GM21423 (cell line): ENCODE data around the gene ZNF341.

Source experiments
- ATAC-seq: cut with Tn5 transposase; IDR thresholded peaks from one replicate; pipeline ENCODE4 v1.9.1; 2021; ENCODE audit warnings: mild to moderate bottlenecking, moderate library complexity; ENCODE audit not compliant: unreplicated experiment

ZNF341 gene

DNA sequence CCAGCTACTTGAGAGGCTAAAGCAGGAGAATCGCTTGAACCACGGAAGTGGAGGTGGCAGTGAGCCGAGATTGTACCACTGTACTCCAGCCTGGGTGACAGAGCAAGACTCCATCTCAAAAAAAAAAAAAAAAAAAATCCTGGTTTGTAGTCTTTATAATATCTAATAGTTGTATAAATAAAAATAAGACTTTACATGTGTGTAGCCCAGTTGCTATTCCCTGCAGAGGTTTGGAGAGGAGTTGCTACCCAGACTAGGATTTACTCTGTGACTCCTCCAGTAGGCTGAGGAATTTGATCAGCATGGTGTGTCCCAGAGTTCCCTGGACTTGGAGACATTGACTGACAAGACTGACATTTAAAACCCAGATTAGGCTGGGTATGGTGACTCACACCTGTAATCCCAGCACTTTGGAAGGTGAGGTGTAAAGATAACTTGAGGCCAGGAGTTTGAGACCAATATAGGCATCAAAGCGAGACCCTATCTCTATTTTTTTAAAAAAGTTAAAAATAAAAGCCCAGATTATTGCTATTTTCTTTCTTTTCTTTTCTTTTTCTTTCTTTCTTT lies 89.6 kb downstream of the ZNF341 start:
- no peak for ATAC-seq

DNA sequence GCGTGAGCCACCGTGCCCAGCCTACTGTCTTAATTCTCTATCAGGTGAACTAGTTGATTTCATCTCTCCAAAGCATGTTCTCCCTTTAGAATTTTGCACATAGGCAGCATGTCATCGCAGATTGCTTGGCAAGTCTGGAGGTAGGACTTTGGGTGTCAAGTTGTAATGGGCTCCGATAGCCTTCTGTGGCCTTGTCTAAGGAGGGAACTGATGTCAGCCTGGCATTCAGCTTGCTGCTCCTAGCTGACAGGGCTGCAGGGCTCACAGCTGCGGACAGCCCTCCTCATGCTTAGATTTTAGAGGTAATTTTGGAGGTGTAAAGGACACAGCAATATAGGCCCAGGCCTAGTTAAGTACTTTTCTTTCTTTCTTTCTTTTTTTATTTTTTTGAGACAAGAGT lies 90.6 kb downstream of the ZNF341 start:
- ATAC-seq = no peak

DNA sequence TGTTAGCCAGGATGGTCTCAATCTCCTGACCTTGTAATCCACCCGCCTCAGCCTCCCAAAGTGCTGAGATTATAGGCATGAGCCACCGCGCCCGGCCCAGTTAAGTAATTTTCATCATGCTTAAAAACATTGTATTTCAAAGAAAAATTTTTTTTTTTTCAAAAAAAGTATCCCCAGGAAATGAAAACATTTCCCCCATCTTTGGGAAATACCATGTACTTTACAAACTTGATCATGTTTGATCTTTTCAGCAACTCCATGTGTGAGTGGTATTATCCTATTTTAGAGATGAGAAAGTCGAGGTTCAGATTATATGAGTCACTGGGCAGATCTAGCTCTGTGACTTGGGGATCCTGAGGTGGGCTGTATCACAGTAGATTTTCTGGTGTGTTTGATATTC lies 91.2 kb downstream of the ZNF341 start:
- no peak for ATAC-seq

DNA sequence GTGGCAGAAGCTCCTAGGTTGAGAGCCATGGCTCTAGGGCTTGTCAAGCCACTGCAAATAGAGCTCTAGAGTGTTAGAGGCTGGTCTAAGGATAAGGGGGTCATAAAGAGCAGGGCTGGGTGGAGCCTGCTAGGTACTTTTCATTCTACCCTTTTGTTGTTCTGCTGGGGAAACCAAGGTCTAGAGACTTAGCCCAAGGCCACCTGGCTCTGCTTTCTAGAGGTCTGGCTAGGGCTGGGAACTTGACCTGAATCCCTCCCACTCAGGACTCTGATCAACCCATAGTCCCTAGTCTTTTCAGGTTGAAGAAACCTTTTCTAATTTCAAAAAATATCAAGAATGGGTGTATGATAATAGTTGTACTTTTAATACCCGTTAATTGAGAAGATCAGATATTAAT lies 93.1 kb downstream of the ZNF341 start:
- ATAC-seq = no peak

DNA sequence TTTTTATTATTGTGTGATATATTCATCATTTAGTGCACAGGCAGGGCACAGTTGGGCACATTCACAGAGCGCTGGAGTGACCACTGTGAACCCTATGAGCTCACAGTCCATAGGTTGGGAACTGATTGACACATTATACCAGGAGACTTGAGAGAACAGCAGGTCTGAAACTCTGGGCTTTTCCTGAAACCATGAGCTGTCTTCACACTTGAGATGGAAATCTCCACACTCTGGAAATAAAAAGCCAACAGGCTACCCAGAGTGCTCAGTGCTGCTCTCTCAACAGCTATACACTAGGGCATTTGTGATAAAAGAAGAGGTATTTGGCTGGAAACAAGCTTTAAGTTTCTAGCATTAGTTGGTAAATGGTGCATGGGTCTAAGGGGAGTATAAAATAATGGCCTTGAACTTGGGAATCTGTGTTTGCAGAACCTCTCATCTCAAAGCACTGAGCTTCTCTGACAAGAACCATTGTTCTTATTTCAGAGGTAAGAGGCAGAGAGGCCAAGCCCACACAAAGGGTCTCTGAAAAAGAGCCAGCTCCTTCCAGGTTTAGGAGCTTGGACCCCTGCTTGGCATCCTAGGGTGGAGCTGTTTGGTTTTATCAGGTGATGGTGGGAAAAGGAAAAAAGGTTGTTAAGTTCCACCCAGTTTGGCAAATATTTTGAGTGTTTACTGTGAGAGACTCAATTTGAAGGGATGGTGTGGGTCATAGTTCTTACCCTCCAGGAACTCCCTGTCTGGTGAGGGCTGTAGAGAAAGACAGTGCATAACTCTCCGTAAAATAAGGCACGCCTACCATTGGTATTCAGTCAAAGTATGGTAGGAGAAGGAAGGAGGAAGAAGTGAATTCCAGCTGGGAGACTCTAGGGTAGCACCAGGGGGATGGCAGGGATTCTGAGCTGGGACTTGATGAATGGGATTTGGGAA lies 93.8 kb downstream of the ZNF341 start:
- ATAC-seq = no peak

DNA sequence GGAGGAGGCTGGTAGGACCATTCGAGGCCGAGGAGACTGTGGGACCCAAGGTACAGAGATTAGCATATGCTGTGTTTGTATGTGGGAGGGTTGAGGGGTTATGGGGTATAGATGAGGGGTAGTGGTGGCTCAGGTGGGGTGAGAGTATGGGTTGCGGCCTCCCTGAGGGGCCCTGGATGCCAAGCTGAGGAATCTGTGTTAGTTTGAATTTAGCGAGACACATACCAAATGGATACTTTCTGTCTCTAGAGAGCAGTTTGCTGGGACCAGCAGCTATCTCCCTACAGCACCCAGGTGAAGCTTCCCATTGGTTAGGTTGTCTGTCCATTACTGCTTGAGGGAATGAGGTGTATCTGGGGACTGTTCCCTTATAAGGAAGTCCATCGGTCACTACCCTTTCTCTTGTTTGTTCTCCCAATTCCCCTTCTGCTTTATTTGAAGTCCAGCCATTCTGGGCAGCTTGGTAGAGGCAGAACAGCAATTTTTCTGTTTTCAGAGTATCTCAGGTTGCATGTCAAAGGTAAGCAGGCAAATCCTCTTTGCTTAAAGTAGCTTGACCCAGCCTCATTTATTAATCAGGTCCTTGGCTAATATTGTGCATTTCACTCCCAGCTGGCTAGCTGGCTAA lies 94.6 kb downstream of the ZNF341 start:
- no peak for ATAC-seq

DNA sequence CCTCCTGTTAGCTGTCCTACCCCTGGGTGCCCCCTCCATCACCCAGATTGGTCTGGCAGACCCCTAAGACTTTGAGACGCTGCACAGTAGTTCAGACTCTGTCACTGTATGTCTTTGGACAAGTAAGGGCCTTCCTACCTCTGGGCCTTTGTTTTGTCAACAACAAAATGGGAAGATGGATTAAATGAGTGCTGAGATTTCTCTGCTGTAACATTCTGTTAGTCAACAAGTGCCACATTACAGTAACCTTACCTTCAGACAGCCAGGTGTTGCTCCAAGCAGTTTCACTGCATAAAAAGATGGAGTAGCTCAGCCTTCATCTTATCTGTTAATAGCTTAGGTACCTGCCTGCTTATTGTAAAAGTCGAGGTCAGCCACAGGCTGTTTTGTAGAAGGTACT lies 95.3 kb downstream of the ZNF341 start:
- no peak for ATAC-seq

DNA sequence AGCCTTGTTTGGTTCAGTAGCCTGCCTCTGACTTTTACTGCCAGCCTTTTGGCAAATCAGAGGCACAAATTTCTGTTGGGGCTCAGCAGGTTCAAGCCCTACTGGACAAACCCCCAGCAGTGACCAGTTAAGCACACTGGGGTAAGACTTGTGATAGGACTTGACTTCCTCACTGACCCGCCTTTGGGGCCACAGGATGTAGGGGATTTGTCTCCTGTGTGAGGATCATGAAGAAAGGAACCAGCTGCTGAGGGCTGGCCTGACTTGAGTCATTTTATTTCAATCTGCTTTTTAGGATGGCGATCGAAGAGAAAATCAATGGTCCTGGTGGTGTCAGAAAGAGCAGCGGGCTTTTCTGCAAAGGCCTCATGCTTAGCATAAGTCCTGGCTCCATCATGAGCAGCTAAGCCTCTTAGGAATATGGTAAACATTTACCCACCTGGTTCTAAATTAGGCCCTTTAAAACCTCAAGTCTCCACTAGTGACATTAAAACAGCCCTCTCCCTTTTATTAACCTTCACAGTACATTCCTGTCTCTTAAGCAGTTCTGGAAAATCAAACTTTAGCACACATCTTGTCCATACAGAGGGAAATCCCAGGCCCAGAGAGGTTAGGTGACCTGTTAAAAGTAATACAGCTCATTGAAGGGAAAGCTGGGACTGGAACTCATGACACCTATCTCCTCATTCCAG lies 96.0 kb downstream of the ZNF341 start:
- no peak for ATAC-seq

DNA sequence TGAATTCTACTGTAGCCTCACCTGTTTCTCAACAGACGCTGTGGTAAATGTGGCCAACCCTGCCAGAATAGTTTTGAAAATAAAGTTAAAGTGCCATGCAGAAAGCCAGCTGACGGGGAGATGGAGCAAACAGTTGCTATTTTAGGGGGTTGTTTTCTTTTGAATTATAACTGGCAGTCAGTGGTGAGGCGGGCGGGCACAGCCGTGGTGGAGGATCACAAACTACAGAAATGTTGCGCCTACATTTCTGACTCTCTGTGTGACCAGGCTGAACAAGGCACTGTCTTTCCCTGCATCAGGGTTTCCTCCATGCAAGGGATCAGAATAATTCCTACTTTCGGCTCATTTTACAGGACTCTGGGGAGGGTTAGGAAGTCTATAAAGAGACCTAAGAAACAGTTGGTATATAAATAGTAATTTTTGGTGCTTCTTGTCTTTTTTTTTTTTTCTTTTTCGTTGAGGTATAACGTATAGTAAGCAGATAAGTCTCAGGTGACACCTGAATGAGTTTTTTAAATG lies 96.6 kb downstream of the ZNF341 start:
- ATAC-seq = no peak

DNA sequence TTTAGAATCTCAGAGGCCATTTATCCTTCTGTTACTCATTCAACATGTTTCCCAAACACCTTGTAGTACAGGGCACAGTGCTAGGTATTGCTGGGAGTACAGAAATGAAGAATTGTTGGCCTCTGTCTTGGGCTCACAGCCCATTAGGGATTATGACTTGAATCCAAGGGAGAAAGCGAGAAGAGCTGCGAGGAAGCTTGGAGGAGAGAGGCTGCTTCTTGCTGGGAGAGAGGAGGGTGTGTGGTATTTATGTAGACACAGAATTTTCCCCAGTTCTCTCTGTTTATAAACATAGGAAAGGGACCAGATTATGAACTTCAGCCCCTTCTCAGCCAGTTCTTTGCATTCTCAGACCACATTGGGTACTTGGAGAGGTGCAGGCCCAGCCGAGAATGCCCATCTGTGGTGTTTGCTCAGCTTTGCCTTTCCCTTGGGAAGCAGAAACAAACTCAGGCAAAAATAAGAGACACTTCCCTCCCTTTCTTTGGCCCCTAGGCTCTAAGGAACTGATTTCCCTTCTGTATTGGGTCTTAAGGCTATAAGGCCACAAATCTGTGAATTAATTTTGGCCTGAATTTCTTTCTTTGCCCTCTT lies 97.3 kb downstream of the ZNF341 start:
- no peak for ATAC-seq

DNA sequence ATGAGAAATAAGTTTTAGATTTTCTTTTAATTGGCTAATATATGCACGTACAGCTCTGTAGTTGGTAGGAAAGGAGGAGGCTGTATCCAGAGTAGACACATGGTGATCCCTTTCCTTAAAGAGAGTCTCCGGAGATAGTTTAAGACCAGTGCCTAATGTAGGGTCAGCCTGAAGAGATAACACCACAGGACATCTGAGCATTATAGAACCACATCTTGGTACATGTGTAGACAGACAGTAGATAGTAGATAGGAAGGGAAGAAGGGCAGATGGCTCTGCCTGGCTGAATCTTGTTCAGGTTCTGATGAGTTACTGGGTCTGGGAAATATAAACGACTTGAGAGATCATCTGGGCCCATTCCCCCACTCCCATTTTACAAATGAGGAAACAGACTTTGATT lies 97.8 kb downstream of the ZNF341 start:
- ATAC-seq = no peak

DNA sequence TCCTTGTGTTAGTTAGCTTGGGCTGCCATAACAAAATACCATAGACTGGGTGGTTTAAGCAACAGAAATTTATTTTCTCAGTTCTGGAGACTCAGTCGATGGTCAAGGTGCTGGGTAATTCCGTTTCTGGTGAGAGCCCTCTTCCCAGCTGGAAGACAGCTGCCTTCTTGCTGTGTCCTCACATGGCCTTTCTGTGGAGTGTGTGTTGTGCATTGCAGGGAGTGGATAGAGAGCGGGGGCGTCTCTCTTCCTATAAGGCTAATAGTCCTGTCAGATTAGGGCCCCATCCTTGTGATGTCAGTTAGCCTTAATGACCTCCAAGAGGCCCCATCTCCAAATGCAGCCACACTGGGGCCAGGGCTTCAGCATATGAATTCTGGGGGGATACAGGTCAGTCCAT lies 98.6 kb downstream of the ZNF341 start:
- no peak for ATAC-seq

DNA sequence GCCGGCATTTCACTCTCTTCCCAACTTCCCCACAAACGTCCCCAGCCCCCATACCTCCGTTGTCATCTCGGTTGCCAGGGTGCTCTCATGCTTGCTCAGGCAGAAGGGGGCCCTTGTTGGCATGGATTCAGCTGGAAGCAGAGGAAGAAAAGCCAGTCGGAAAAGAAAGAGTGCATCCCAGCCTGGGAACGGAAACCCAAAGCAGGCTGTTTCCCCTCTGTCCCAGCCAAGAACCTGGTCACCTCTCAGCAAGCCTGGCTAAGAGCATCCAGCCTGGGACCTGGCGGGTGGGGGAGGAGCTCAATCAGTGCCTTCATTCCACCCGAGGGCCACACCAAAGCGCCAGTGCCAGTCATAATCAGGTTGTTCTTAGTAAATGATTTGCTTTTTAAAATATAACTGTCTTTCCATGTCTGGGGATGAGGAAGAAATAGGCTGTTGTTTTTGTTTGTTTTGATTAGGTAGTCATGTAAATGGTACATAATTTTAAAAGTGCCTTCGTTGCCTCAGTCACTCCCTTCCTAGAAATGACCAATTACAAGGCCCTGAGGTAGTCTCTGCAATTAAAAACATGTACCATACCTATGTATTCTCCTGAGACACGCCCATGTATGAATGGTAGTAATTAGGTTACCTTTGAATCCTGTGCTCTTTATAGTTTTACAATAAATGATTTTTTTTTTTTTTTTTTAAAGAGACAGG lies 100.5 kb downstream of the ZNF341 start:
- no peak for ATAC-seq

DNA sequence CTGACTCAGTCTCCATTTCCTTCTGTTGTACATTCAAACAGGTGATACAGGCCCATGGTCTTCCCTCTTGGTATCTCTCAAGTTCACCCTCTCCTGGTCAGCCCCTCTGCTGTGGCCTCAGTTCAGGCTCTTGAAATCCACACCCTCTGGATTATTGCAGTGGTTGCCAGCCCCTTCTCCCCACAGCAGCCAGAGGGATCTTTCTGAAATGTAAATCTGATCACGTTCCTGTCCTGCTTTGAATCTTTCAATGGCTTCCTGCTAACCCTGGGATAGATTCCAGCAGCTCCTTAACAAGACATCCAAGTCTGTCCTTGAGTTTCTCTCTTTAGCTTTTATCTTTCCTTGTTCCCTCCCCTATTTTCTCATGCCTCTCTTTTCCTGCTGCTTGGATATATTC lies 101.5 kb downstream of the ZNF341 start:
- no peak for ATAC-seq

DNA sequence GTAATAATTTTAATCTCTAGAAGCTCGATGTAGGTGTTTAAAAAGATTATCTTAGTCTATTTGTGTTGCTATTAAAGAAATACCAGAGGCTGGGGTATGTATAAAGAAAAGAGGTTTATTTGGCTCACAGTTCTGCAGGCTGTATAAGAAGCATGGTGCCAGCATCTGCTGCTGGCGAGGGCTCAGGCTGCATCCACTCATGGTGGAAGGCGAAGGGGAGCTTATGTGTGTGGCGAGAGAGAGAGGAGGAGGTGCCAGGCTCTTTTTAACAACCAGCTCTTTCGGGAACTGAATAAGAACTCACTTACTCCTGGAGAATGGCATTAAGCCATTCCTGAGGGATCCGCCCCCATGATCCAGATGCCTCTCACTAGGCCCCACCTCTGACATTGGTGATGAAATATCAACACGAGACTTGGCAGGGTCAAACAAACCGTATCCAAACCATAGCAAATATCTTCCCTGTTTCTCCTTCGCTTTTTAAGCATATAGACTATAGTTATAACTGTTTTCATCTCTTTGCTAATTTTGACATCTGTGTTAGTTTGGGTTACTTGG lies 103.9 kb downstream of the ZNF341 start:
- no peak for ATAC-seq

DNA sequence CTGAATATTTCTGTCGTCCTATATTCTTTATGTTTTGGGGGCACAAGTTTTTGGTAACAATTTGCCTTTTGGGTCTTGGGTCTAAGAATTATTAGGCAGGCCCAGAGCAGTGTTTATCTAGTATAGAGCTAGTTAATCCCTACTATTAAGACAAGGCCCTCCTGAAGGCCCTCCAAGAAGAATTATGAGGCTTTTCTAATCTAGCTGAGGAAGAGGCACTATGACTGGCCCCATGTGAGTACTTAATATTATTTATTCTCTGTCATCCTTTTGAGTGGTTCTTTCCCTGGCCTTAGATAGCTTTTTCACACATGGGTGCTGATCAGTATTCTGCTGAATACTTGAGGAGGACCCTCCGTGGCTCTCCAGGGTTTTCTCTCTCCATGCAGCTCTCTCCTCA lies 104.5 kb downstream of the ZNF341 start:
- no peak for ATAC-seq

DNA sequence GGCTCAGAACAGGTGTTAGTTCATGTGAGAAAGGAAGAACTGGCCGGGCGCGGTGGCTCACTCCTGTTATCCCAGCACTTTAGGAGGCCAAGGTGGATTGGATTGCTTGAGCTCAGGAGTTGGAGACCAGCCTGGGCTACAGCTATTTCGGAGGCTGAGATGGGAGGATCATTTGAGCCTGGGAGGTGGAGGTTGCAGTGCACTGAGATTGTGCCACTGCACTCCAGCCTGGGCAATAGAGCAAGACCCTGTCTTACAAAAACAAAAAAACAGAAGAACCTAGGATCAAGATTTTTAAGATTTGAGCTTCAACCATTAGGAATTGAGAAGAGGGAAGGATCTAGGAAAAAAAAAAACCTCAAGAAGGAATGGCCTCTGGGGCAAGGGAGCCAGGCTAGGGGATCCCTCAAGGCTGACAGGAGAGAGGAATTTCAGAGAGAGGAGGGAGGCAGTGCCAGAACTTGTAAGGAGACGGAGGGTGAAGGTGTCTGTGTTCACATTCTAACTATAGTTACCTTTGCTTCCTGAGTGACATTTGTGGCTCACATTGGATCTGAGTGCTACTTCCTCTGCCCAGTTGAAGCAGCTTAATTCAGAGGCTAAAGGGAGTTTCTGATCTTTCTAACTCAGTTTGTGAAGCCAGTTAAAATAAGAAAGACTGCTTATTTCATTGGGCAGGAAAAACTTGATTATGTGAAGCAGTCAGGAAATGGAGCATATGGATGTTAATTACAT lies 105.5 kb downstream of the ZNF341 start:
- ATAC-seq = no peak

DNA sequence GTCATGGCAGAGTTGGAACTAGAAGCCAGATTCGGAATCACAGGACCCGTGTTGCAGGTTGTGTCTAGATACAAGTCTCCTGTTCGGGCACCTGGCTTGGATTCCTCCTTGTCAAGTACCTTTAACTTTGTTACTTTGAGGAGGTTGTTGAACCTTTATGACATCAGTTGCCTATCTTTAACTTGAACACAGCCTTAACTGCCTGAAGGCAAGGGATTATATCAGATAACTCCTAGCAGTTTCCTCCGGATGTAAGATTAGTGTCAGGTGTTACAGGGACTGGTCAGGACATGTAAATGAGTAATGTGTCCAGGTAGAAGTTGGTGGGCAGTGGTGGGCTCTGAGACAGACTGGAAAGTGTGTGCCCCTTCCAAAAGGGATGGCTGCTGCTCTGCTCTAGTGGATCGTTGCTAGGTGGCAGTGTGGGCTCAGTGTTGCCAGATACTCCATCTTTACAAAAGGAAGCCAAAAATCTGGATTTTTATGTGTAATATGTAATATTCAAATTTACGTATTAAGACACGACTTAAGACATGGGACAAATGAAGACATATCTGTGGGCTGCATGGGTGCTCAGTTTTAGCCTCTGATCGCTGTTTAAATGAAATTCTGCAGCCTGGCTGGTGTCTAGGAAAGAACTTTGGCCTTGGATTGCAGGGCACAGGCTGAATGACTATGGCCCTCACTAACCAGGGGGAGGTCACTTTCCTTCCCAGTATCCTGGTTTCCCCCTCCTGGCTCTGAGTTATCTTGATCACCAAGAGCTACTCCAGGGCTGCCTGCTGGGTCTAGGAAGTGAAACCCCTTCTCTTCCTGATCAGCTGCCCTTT lies 106.5 kb downstream of the ZNF341 start:
- no peak for ATAC-seq
